GM12878 (cell line): ENCODE results near the gene HSPB6. TPM values are rescaled to one million over a fixed set of nuclear protein-coding genes. Genes with fewer than 3 reads are reported as not detected.
A peak's percentile ranks its signal among the peaks of the same experiment; 100 is the strongest.

Experiments
- CHD1 ChIP-seq: IDR thresholded peaks from 2 replicates; pipeline ENCODE4 v1.6.1; 2012; ENCODE audit warnings: low read depth, low read length, improper control_type of control experiment
- EED ChIP-seq: sonication (generic); IDR thresholded peaks from 2 replicates; pipeline ENCODE4 v1.6.1; 2016; ENCODE audit warnings: antibody characterized with exemption, low read depth
- EZH2 ChIP-seq: IDR thresholded peaks from 2 replicates; pipeline ENCODE4 v1.6.1; 2012; ENCODE audit warnings: low read depth, mild to moderate bottlenecking, control low read depth, inconsistent platforms, low read length, borderline replicate concordance; ENCODE audit not compliant: control insufficient read depth
- MEF2B ChIP-seq: fragments of 450-650 bp; IDR thresholded peaks from 2 replicates; pipeline ENCODE4 v1.6.1; 2018; ENCODE audit warnings: mild to moderate bottlenecking, moderate library complexity; ENCODE audit not compliant: partially characterized antibody, poor library complexity, severe bottlenecking
- MTA2 ChIP-seq: fragments of 450-650 bp; IDR thresholded peaks from 2 replicates; pipeline ENCODE4 v1.6.1; 2016; ENCODE audit warnings: low read depth, mild to moderate bottlenecking, moderate library complexity
- MXI1 ChIP-seq: fragments of 150-350 bp; IDR thresholded peaks from 2 replicates; pipeline ENCODE4 v1.6.1; 2011; ENCODE audit warnings: low read depth, mild to moderate bottlenecking, inconsistent platforms, low read length, improper control_type of control experiment
- NFYB ChIP-seq: IDR thresholded peaks from 2 replicates; pipeline ENCODE4 v1.6.1; 2011; ENCODE audit warnings: low read depth, mild to moderate bottlenecking, low read length, improper control_type of control experiment, moderate library complexity; ENCODE audit not compliant: insufficient read depth
- NKRF ChIP-seq: fragments of 450-650 bp; conservative IDR thresholded peaks from 2 replicates; pipeline ENCODE4 v1.6.1; 2017; ENCODE audit warnings: mild to moderate bottlenecking, moderate library complexity
- NR2C2 ChIP-seq: IDR thresholded peaks from 2 replicates; pipeline ENCODE4 v1.6.1; 2011; ENCODE audit warnings: borderline replicate concordance, low read depth; ENCODE audit not compliant: control insufficient read depth, insufficient read length
- NRF1 ChIP-seq: conservative IDR thresholded peaks from 2 replicates; pipeline ENCODE4 v1.6.1; 2011; ENCODE audit warnings: mild to moderate bottlenecking, low read depth, low read length, improper control_type of control experiment
- RELA ChIP-seq: fragments of 450-650 bp; IDR thresholded peaks from 2 replicates; pipeline ENCODE4 v1.8.0; 2014; ENCODE audit warnings: borderline replicate concordance; ENCODE audit not compliant: partially characterized antibody
- SMC3 ChIP-seq: IDR thresholded peaks from 2 replicates; pipeline ENCODE4 v1.6.1; 2011; ENCODE audit warnings: low read length, improper control_type of control experiment, borderline replicate concordance
- SP1 ChIP-seq: IDR thresholded peaks from one replicate; pipeline ENCODE4 v1.6.1; 2011; ENCODE audit warnings: low read depth, low read length
- SRF ChIP-seq, 2 experiments: IDR thresholded peaks; 2 replicates each; pipeline ENCODE4 v1.6.1; 2011; ENCODE audit warnings: low read depth in 2 of 2, low read length in 2 of 2, mild to moderate bottlenecking in 1 of 2, moderate library complexity in 1 of 2
- STAT3 ChIP-seq: IDR thresholded peaks from 2 replicates; pipeline ENCODE4 v1.6.1; 2011; ENCODE audit warnings: low read depth, low read length, improper control_type of control experiment
- TCF7 ChIP-seq: IDR thresholded peaks from 2 replicates; pipeline ENCODE4 v1.6.1; 2014; ENCODE audit warnings: antibody characterized with exemption, borderline replicate concordance
- ZNF622 ChIP-seq: fragments of 450-650 bp; IDR thresholded peaks from 2 replicates; pipeline ENCODE4 v1.6.1; 2017; ENCODE audit warnings: mild to moderate bottlenecking, inconsistent platforms
- polyA plus RNA-seq, 11 experiments: library from polyadenylated mRNA; depleted of rRNA in 4 of 11; unstranded in 6 of 11; stranded (reverse) in 5 of 11; fragments of >200 nt; fragmentation: Nextera tagmentation in 4 of 11; fragmentation: Illumina TruSeq in 1 of 11; extraction: Ambion mirVana in 4 of 11; extraction: Trizol in 1 of 11; gene quantifications; 1 replicate in 1 of 11; 2 replicates in 10 of 11; pipeline versions ENCODE4 v1.2.1 to v1.2.3, GENCODE V29; 2011 to 2016; ENCODE audit warnings: inconsistent platforms in 2 of 11, missing spikeins in 2 of 11, low read depth in 1 of 11
- total RNA-seq, 4 experiments: library from RNA; depleted of rRNA in 3 of 4; stranded (reverse); fragments of >200 nt in 3 of 4; fragmentation: Illumina TruSeq in 1 of 4; extraction: Trizol in 1 of 4; gene quantifications; 2 replicates each; pipeline versions ENCODE4 v1.2.1 to v1.2.3, GENCODE V29; 2013 to 2021
- TF ChIP-seq, protein P1 (sequence below): IDR thresholded peaks from 2 replicates; pipeline ENCODE4 v1.6.1; 2012; ENCODE audit warnings: low read depth, low read length, improper control_type of control experiment
- TF ChIP-seq, protein P2 (sequence below): fragments of 450-650 bp; IDR thresholded peaks from 2 replicates; pipeline ENCODE4 v1.6.1; 2017; ENCODE audit warnings: mild to moderate bottlenecking, low read depth, inconsistent platforms; ENCODE audit not compliant: poor library complexity, severe bottlenecking
- TF ChIP-seq, protein P3 (sequence below): fragments of 450-650 bp; IDR thresholded peaks from 2 replicates; pipeline ENCODE4 v1.6.1; 2018; ENCODE audit warnings: borderline replicate concordance, mild to moderate bottlenecking; ENCODE audit not compliant: partially characterized antibody
- TF ChIP-seq, protein P4 (sequence below): IDR thresholded peaks from 2 replicates; pipeline ENCODE4 v1.6.1; 2012; ENCODE audit warnings: low read depth, low read length, improper control_type of control experiment

Gene HSPB6
- total and polyA plus RNA-seq, 10 of the 15 experiments (the other 5 are each of a cell fraction or from before 2014, with no cell fraction given): 0.09 to 1.6 (median 0.36) TPM; not detected in 4

DNA sequence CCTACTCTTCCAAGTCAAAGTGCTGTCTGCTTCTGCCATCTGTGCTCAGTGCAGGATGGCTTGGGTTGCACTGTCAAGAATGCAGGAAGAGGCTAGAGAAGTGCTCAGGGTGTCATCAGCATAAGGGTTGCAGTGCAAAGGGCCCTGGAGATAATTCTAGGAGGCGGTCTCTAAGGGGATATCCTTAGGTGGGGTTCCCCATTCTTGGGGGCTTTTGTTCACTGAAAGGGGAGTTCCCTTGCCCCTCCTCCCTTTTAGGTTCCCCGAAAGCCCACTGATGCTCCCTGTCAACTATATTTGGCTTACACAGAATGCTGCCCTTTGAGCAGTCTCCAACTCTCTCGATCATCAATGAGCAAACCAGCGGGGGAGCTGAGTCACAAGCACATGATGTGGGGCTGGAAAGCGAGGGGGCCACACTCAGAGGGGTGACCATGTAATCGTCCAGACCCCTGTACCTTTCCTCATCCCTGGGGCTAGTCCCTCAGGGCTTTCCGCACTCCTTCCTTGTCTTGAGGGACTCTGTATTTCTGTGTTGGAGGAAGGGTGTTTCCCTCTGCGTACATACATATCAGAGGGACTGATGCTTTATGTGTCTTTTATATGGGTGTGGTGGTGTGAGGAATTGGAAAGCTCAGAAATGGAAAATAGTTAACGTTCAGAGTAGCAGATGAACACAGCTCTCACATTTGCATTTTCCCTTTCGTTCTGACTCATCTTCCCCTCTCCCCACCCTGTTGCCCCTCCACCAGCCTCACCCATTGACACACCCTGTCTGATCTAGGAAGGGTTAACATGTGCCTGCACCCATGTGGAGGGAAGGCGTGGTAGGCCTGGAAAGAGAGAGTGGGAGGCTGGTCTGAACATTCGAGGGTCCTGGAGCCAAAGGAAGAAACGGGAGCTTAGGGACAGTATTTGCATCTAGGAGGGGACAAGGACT, 45.8 kb downstream of the HSPB6 start (continued):
- TF ChIP-seq, protein P1, sequence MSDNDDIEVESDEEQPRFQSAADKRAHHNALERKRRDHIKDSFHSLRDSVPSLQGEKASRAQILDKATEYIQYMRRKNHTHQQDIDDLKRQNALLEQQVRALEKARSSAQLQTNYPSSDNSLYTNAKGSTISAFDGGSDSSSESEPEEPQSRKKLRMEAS: peak; percentile 94
- TF ChIP-seq STAT3 (no peak), CHD1 (no peak), ZNF622 (no peak), MXI1 (peak; percentile 84), SMC3 (no peak), RELA (peak; percentile 88), NR2C2 (no peak), TCF7 (no peak), SRF (IDR thresholded peaks at IDR 0.05; ENCODE audit: low read depth in 2 of 2, low read length in 2 of 2) (0 out of 4 replicates have a peak, but pooled peaks of 1 of the 2 experiments have one; percentile 17), NFYB (no peak), MTA2 (peak; percentile 50; the same call in 1 of the 2 replicates), MEF2B (peak; percentile 48), SP1 (peak; percentile 71), NKRF (peak; percentile 51; the same call in 1 of the 2 replicates), EED (peak; percentile 73), NRF1 (no peak), EZH2 (no peak)
- TF ChIP-seq, protein P2, sequence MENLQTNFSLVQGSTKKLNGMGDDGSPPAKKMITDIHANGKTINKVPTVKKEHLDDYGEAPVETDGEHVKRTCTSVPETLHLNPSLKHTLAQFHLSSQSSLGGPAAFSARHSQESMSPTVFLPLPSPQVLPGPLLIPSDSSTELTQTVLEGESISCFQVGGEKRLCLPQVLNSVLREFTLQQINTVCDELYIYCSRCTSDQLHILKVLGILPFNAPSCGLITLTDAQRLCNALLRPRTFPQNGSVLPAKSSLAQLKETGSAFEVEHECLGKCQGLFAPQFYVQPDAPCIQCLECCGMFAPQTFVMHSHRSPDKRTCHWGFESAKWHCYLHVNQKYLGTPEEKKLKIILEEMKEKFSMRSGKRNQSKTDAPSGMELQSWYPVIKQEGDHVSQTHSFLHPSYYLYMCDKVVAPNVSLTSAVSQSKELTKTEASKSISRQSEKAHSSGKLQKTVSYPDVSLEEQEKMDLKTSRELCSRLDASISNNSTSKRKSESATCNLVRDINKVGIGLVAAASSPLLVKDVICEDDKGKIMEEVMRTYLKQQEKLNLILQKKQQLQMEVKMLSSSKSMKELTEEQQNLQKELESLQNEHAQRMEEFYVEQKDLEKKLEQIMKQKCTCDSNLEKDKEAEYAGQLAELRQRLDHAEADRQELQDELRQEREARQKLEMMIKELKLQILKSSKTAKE: peak; percentile 72
- TF ChIP-seq, protein P3, sequence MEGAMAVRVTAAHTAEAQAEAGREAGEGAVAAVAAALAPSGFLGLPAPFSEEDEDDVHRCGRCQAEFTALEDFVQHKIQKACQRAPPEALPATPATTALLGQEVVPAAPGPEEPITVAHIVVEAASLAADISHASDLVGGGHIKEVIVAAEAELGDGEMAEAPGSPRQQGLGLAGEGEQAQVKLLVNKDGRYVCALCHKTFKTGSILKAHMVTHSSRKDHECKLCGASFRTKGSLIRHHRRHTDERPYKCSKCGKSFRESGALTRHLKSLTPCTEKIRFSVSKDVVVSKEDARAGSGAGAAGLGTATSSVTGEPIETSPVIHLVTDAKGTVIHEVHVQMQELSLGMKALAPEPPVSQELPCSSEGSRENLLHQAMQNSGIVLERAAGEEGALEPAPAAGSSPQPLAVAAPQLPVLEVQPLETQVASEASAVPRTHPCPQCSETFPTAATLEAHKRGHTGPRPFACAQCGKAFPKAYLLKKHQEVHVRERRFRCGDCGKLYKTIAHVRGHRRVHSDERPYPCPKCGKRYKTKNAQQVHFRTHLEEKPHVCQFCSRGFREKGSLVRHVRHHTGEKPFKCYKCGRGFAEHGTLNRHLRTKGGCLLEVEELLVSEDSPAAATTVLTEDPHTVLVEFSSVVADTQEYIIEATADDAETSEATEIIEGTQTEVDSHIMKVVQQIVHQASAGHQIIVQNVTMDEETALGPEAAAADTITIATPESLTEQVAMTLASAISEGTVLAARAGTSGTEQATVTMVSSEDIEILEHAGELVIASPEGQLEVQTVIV: no peak
- TF ChIP-seq, protein P4, sequence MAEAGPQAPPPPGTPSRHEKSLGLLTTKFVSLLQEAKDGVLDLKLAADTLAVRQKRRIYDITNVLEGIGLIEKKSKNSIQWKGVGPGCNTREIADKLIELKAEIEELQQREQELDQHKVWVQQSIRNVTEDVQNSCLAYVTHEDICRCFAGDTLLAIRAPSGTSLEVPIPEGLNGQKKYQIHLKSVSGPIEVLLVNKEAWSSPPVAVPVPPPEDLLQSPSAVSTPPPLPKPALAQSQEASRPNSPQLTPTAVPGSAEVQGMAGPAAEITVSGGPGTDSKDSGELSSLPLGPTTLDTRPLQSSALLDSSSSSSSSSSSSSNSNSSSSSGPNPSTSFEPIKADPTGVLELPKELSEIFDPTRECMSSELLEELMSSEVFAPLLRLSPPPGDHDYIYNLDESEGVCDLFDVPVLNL: no peak
